H7 (cell line): ENCODE measurements around the gene IQGAP1. TPM values are rescaled to one million over a fixed set of nuclear protein-coding genes. Genes with fewer than 3 reads are reported as not detected.
"Not testable (repeated sequence)": the region's sequence is repeated elsewhere in the genome, so short reads cannot be mapped to it uniquely, and the experiment has no call there.

Source experiments
- DNase-seq: peaks from one replicate; pipeline ENCODE4 v3.0.0; 2012
- H3K27me3 ChIP-seq: 2 replicates; pipeline ENCODE4 v1.6.0; 2011; ENCODE audit warnings: mild to moderate bottlenecking, low read length; ENCODE audit not compliant: control insufficient read depth, insufficient read depth
- H3K36me3 ChIP-seq: replicated peaks from 2 replicates; pipeline ENCODE4 v1.5.1; 2011; ENCODE audit warnings: low read length; ENCODE audit not compliant: control insufficient read depth, insufficient read depth
- H3K4me3 ChIP-seq: 2 replicates; pipeline ENCODE4 v1.5.1; 2011; ENCODE audit warnings: low read depth, mild to moderate bottlenecking, control low read depth, low read length, moderate library complexity; ENCODE audit not compliant: insufficient read depth
- total RNA-seq: library from RNA; depleted of rRNA; stranded (reverse); fragments of >200 nt; shearing (Covaris generic); gene quantifications from 2 replicates; pipeline ENCODE4 v1.2.3, GENCODE V29; 2014; rRNA removed

The IQGAP1 gene
- total RNA-seq = 74.7 and 87.6 TPM in 2 replicates

GRCh38 chr15:90387534-90388461 is at the start of gene IQGAP1:
Gene IQGAP1, plus strand, starts transcription at chr15:90388242. Its CDS starts 100 bp downstream, at chr15:90388342.
- peak; percentile 98 for DNase-seq
- Histone ChIP-seq H3K36me3 (no peaks in the 10 kb centered on the region; the same call in none of the 2 replicates), H3K27me3 (no peaks in the 10 kb centered on the region), H3K4me3 (peak within 1 kb of the TSS; percentile 91)

GRCh38 chr15:90338532-90338931 is 49.5 kb upstream of the IQGAP1 start:
- DNase-seq = no peak
- Histone ChIP-seq H3K4me3 (no peak overlapping the region), H3K36me3 (no peaks in the 10 kb centered on the region), H3K27me3 (no peaks in the 10 kb centered on the region)

GRCh38 chr15:90340345-90340744 is 47.7 kb upstream of the IQGAP1 start:
- Histone ChIP-seq H3K27me3 (no peaks in the 10 kb centered on the region), H3K4me3 (no peak overlapping the region), H3K36me3 (no peaks in the 10 kb centered on the region)
- peak; percentile 64 for DNase-seq

- no peaks in the 10 kb centered on the region for H3K27me3 ChIP-seq
- H3K4me3 ChIP-seq = no peak overlapping the region
- DNase-seq = no peak
- no peaks in the 10 kb centered on the region for H3K36me3 ChIP-seq
Observed at GRCh38 chr15:90343302-90343790, 44.7 kb upstream of the IQGAP1 start.

GRCh38 chr15:90344662-90345061 is 43.4 kb upstream of the IQGAP1 start:
- Histone ChIP-seq H3K27me3 (no peaks in the 10 kb centered on the region), H3K36me3 (no peaks in the 10 kb centered on the region), H3K4me3 (no peak overlapping the region)
- no peak for DNase-seq

GRCh38 chr15:90345857-90346256 is 42.2 kb upstream of the IQGAP1 start:
- Histone ChIP-seq H3K36me3 (no peaks in the 10 kb centered on the region), H3K27me3 (no peaks in the 10 kb centered on the region), H3K4me3 (no peak overlapping the region)
- DNase-seq = no peak

- not testable (repeated sequence) for H3K36me3 ChIP-seq, H3K27me3 ChIP-seq, DNase-seq, H3K4me3 ChIP-seq
Observed at GRCh38 chr15:90347431-90348065, 40.5 kb upstream of the IQGAP1 start.

- Histone ChIP-seq H3K36me3 (no peaks in the 10 kb centered on the region), H3K4me3 (no peak overlapping the region), H3K27me3 (no peaks in the 10 kb centered on the region)
- no peak for DNase-seq
Observed at GRCh38 chr15:90348456-90348855, 39.6 kb upstream of the IQGAP1 start.

- no peak for DNase-seq
- no peak overlapping the region for H3K4me3 ChIP-seq
- no peaks in the 10 kb centered on the region for H3K36me3 ChIP-seq
- H3K27me3 ChIP-seq = no peaks in the 10 kb centered on the region
Observed at GRCh38 chr15:90349072-90349471, 39.0 kb upstream of the IQGAP1 start.

GRCh38 chr15:90349821-90350220 is 38.2 kb upstream of the IQGAP1 start:
- no peak overlapping the region for H3K4me3 ChIP-seq
- no peaks in the 10 kb centered on the region for H3K36me3 ChIP-seq
- no peaks in the 10 kb centered on the region for H3K27me3 ChIP-seq
- no peak for DNase-seq

GRCh38 chr15:90351479-90352106 is 36.4 kb upstream of the IQGAP1 start:
- Histone ChIP-seq H3K4me3 (peak overlapping the region; percentile 79), H3K36me3 (no peaks in the 10 kb centered on the region), H3K27me3 (no peaks in the 10 kb centered on the region)
- peak; percentile 86 for DNase-seq

- Histone ChIP-seq H3K27me3 (no peaks in the 10 kb centered on the region), H3K4me3 (peak within 1 kb of the TSS; percentile 79), H3K36me3 (no peaks in the 10 kb centered on the region)
- peak; percentile 99 for DNase-seq
Observed at GRCh38 chr15:90352107-90352893, 35.7 kb upstream of the IQGAP1 start, which contains the start of gene ZNF774. Gene ZNF774, plus strand, starts transcription at chr15:90352284. Its CDS starts 2,377 bp downstream, at chr15:90354661.

- Histone ChIP-seq H3K27me3 (no peaks in the 10 kb centered on the region), H3K36me3 (no peaks in the 10 kb centered on the region), H3K4me3 (no peak overlapping the region)
- DNase-seq = no peak
Observed at GRCh38 chr15:90354986-90355385, 33.1 kb upstream of the IQGAP1 start.
